Right atrium auricular region (tissue), 2 donors: ENCODE data around the gene HEXIM2. TPM values are rescaled to one million over a fixed set of nuclear protein-coding genes. Genes with fewer than 3 reads are reported as not detected.

ENCODE experiments used
- DNase-seq: peaks from one replicate; pipeline ENCODE4 v3.0.0-alpha.2; 2019; ENCODE audit warnings: low spot score
- H3K27ac ChIP-seq, 2 donors: fragments of 200-600 bp; sonication (generic); 1 replicate in 1 of 2; 2 replicates in 1 of 2; pipeline ENCODE4 v1.5.1; 2016 to 2019
- H3K27me3 ChIP-seq, 2 donors: fragments of 200-600 bp; sonication (generic); one replicate each; pipeline versions ENCODE4 v1.5.1 to v1.6.0; 2017 to 2019
- H3K36me3 ChIP-seq: fragments of 200-600 bp; sonication (generic); one replicate; pipeline ENCODE4 v1.5.1; 2016
- H3K4me1 ChIP-seq, 2 donors: fragments of 200-600 bp; sonication (generic); one replicate each; pipeline versions ENCODE4 v1.5.1 to v1.6.0; 2017 to 2019
- H3K4me3 ChIP-seq, 2 donors: fragments of 200-600 bp; sonication (generic); 1 replicate in 1 of 2; 2 replicates in 1 of 2; pipeline ENCODE4 v1.5.1; 2017 to 2019; ENCODE audit warnings: mild to moderate bottlenecking in 1 of 2, moderate library complexity in 1 of 2
- H3K9me3 ChIP-seq, 2 donors: fragments of 200-600 bp; sonication (generic); one replicate each; pipeline ENCODE4 v1.5.1; 2019
- CTCF ChIP-seq, 2 donors: fragments of 200-600 bp; sonication (generic); IDR thresholded peaks; one replicate each; pipeline ENCODE4 v1.5.1; 2019; ENCODE audit warnings: antibody characterized with exemption in 2 of 2
- total RNA-seq, 2 donors: library from RNA; depleted of rRNA; stranded (reverse); fragments of >200 nt; gene quantifications; one replicate each; pipeline ENCODE4 v1.1.0, GENCODE V29; 2016

Gene HEXIM2
- total RNA-seq, 2 donors from 2014 or later: 3.1 to 6.8 TPM

- H3K9me3 ChIP-seq: no peaks in the 10 kb centered on the region
- TF ChIP-seq CTCF (IDR thresholded peaks at IDR 0.05): no peak
- DNase-seq: peak; percentile 84
- H3K27me3 ChIP-seq: no peaks in the 10 kb centered on the region
- H3K27ac ChIP-seq: peak overlapping the region; percentile 96 to 99
- H3K36me3 ChIP-seq: no peaks in the 10 kb centered on the region
- peaks cover 0 to 56% of the 10 kb centered on the region in 2 donors for H3K4me1 ChIP-seq
- peak overlapping the region; percentile 67 to 83 for H3K4me3 ChIP-seq
These were observed 14.0 kb upstream of the HEXIM2 start for GRCh38 chr17:45147581-45148182.

- Histone ChIP-seq H3K27me3 (no peaks in the 10 kb centered on the region), H3K4me1 (peaks cover 0 to 53% of the 10 kb centered on the region in 2 donors), H3K27ac (peak within 1 kb of the TSS; percentile 96 to 99), H3K36me3 (no peaks in the 10 kb centered on the region), H3K9me3 (no peaks in the 10 kb centered on the region), H3K4me3 (peak within 1 kb of the TSS; percentile 75 to 93)
- no peak for TF ChIP-seq CTCF (IDR thresholded peaks at IDR 0.05)
- DNase-seq: peak; percentile 100
These were observed 13.3 kb upstream of the HEXIM2 start, which contains the start of gene HEXIM1 for GRCh38 chr17:45148183-45149036. TSS of gene HEXIM1 (plus strand) at chr17:45148475. CDS start at chr17:45149191, 716 bp downstream.

GRCh38 chr17:45149037-45149668 is 12.5 kb upstream of the HEXIM2 start:
- peak; percentile 91 for DNase-seq
- H3K27ac ChIP-seq: peak overlapping the region; percentile 95 to 99
- no peaks in the 10 kb centered on the region for H3K36me3 ChIP-seq
- H3K4me3 ChIP-seq: peak overlapping the region; percentile 75 to 93
- TF ChIP-seq CTCF (IDR thresholded peaks at IDR 0.05): peak; percentile 77 to 92
- H3K4me1 ChIP-seq: peaks cover 0 to 45% of the 10 kb centered on the region in 2 donors
- no peaks in the 10 kb centered on the region for H3K27me3 ChIP-seq
- no peaks in the 10 kb centered on the region for H3K9me3 ChIP-seq

- peak; percentile 86 for DNase-seq
- peak overlapping the region; percentile 75 to 93 for H3K4me3 ChIP-seq
- H3K27ac ChIP-seq: peak overlapping the region; percentile 95 to 99
- TF ChIP-seq CTCF (IDR thresholded peaks at IDR 0.05): no peak
- H3K36me3 ChIP-seq: no peaks in the 10 kb centered on the region
- H3K27me3 ChIP-seq: no peaks in the 10 kb centered on the region
- peaks cover 0 to 38% of the 10 kb centered on the region in 2 donors for H3K4me1 ChIP-seq
- H3K9me3 ChIP-seq: no peaks in the 10 kb centered on the region
These were observed 11.7 kb upstream of the HEXIM2 start for GRCh38 chr17:45149669-45150664.
